ENCODE results near the gene HOXD13.

- TF ChIP-seq POLR2A (IDR thresholded peaks at IDR 0.05): no peak
- no peak for TF ChIP-seq CTCF (IDR thresholded peaks at IDR 0.05 in 4 of 5, conservative IDR thresholded peaks at IDR 0.05 in 1 of 5)
Measured at GRCh38 chr2:176109192-176109901, 16.8 kb downstream of the HOXD13 start.

Data from gastrocnemius medialis (tissue), 4 donors.